Measurements from ENCODE around the gene KIF21B. TPM values are rescaled to one million over a fixed set of nuclear protein-coding genes. Genes with fewer than 3 reads are reported as not detected.
A peak's percentile ranks its signal among the peaks of the same experiment; 100 is the strongest.

The KIF21B gene
- total and polyA plus RNA-seq, 2 experiments from 2014 or later: 0.03 TPM; not detected in 1

GRCh38 chr1:200959411-200959921, 64.0 kb downstream of the KIF21B start:
- H3K4me2 ChIP-seq (ENCODE audit: unreplicated experiment): no peak overlapping the region
- peaks cover 18% of the 10 kb centered on the region for H3K27me3 ChIP-seq (replicated peaks; ENCODE audit: insufficient read depth)
- no peaks in the 10 kb centered on the region for H3K36me3 ChIP-seq (ENCODE audit: low read depth)
- no peak overlapping the region for H3K4me3 ChIP-seq
- H3F3A ChIP-seq (ENCODE audit: insufficient read depth): no peaks in the 10 kb centered on the region
- 66 to 70% methylated on average over 15 of the region's 15 CpGs for WGBS, 2 experiments (ENCODE audit: low coverage in 1 of 2, low lambda C conversion rate in 2 of 2, missing lambda C conversion rate in 2 of 2)
- no peaks in the 10 kb centered on the region for H3K9me3 ChIP-seq (ENCODE audit: low read depth)
- H2AFZ ChIP-seq: no peak overlapping the region
- no peaks in the 10 kb centered on the region for H3K4me1 ChIP-seq (ENCODE audit: insufficient read depth)
- DNase-seq: no peak
- in situ Hi-C loops (cut with MboI): no loop called here
- H3K9me2 ChIP-seq (ENCODE audit: insufficient read depth): no peaks in the 10 kb centered on the region
- H3K79me2 ChIP-seq (ENCODE audit: insufficient read depth): no peaks in the 10 kb centered on the region
- H4K20me1 ChIP-seq (ENCODE audit: insufficient read depth): no peaks in the 10 kb centered on the region
- no peak overlapping the region for H3K27ac ChIP-seq
- H3K9ac ChIP-seq: no peak overlapping the region
- TF ChIP-seq EZH2phosphoT487 (IDR thresholded peaks at IDR 0.05; ENCODE audit: insufficient read depth, low read depth) (no peak), EZH2 (IDR thresholded peaks at IDR 0.05; ENCODE audit: insufficient read depth, poor library complexity, severe bottlenecking) (no peak)

- H3K4me1 ChIP-seq (ENCODE audit: insufficient read depth): no peaks in the 10 kb centered on the region
- TF ChIP-seq EZH2 (IDR thresholded peaks at IDR 0.05; ENCODE audit: insufficient read depth, poor library complexity, severe bottlenecking) (no peak), EZH2phosphoT487 (IDR thresholded peaks at IDR 0.05; ENCODE audit: insufficient read depth, low read depth) (no peak)
- no peaks in the 10 kb centered on the region for H3K9me2 ChIP-seq (ENCODE audit: insufficient read depth)
- H3K9me3 ChIP-seq (ENCODE audit: low read depth): no peaks in the 10 kb centered on the region
- no peaks in the 10 kb centered on the region for H3F3A ChIP-seq (ENCODE audit: insufficient read depth)
- WGBS, 2 experiments (ENCODE audit: low coverage in 1 of 2, low lambda C conversion rate in 2 of 2, missing lambda C conversion rate in 2 of 2): 70 to 72% methylated on average over 10 to 11 of the region's 11 CpGs
- no peak overlapping the region for H3K4me3 ChIP-seq
- no peaks in the 10 kb centered on the region for H4K20me1 ChIP-seq (ENCODE audit: insufficient read depth)
- H3K27me3 ChIP-seq (replicated peaks; ENCODE audit: insufficient read depth): peaks cover 13% of the 10 kb centered on the region
- H3K79me2 ChIP-seq (ENCODE audit: insufficient read depth): no peaks in the 10 kb centered on the region
- H2AFZ ChIP-seq: no peak overlapping the region
- in situ Hi-C loops (cut with MboI): no loop called here
- no peak for DNase-seq
- no peak overlapping the region for H3K4me2 ChIP-seq (ENCODE audit: unreplicated experiment)
- no peaks in the 10 kb centered on the region for H3K36me3 ChIP-seq (ENCODE audit: low read depth)
- no peak overlapping the region for H3K27ac ChIP-seq
- H3K9ac ChIP-seq: no peak overlapping the region
Observed at GRCh38 chr1:200958597-200958996, 64.9 kb downstream of the KIF21B start.

- Histone ChIP-seq H3K27ac (no peak overlapping the region), H4K20me1 (ENCODE audit: insufficient read depth) (no peaks in the 10 kb centered on the region), H3K36me3 (ENCODE audit: low read depth) (no peaks in the 10 kb centered on the region), H3F3A (ENCODE audit: insufficient read depth) (peaks cover 5% of the 10 kb centered on the region; the same call in 1 of the 2 replicates), H3K4me3 (no peak overlapping the region), H3K4me1 (ENCODE audit: insufficient read depth) (no peaks in the 10 kb centered on the region), H2AFZ (no peak overlapping the region), H3K4me2 (ENCODE audit: unreplicated experiment) (no peak overlapping the region), H3K9me3 (ENCODE audit: low read depth) (no peaks in the 10 kb centered on the region), H3K79me2 (ENCODE audit: insufficient read depth) (no peaks in the 10 kb centered on the region), H3K9ac (no peak overlapping the region), H3K27me3 (replicated peaks; ENCODE audit: insufficient read depth) (peaks cover 9% of the 10 kb centered on the region), H3K9me2 (ENCODE audit: insufficient read depth) (no peaks in the 10 kb centered on the region)
- WGBS, 2 experiments (ENCODE audit: low coverage in 1 of 2, low lambda C conversion rate in 2 of 2, missing lambda C conversion rate in 2 of 2): 61 to 63% methylated on average over 3 of the region's 3 CpGs
- no peak for DNase-seq
- in situ Hi-C loops (cut with MboI): no loop called here
- no peak for TF ChIP-seq EZH2 (IDR thresholded peaks at IDR 0.05; ENCODE audit: insufficient read depth, poor library complexity, severe bottlenecking)
- TF ChIP-seq EZH2phosphoT487 (IDR thresholded peaks at IDR 0.05; ENCODE audit: insufficient read depth, low read depth): no peak
Observed at GRCh38 chr1:200954434-200954833, 69.1 kb downstream of the KIF21B start.

GRCh38 chr1:200951016-200951415, 72.5 kb downstream of the KIF21B start:
- no peaks in the 10 kb centered on the region for H3K9me2 ChIP-seq (ENCODE audit: insufficient read depth)
- no peaks in the 10 kb centered on the region for H3K9me3 ChIP-seq (ENCODE audit: low read depth)
- H3K4me1 ChIP-seq (ENCODE audit: insufficient read depth): no peaks in the 10 kb centered on the region
- H3F3A ChIP-seq (ENCODE audit: insufficient read depth): peaks cover 5% of the 10 kb centered on the region; the same call in 1 of the 2 replicates
- no peaks in the 10 kb centered on the region for H3K79me2 ChIP-seq (ENCODE audit: insufficient read depth)
- no peak overlapping the region for H3K9ac ChIP-seq
- H4K20me1 ChIP-seq (ENCODE audit: insufficient read depth): no peaks in the 10 kb centered on the region
- peak; percentile 70 for DNase-seq
- no peak overlapping the region for H3K4me2 ChIP-seq (ENCODE audit: unreplicated experiment)
- in situ Hi-C loops (cut with MboI): no loop called here
- no peak overlapping the region for H3K27ac ChIP-seq
- H3K27me3 ChIP-seq (replicated peaks; ENCODE audit: insufficient read depth): peaks cover 5% of the 10 kb centered on the region
- H2AFZ ChIP-seq: no peak overlapping the region
- no peaks in the 10 kb centered on the region for H3K36me3 ChIP-seq (ENCODE audit: low read depth)
- WGBS, 2 experiments (ENCODE audit: low coverage in 1 of 2, low lambda C conversion rate in 2 of 2, missing lambda C conversion rate in 2 of 2): 51 to 58% methylated on average over 2 of the region's 2 CpGs
- TF ChIP-seq EZH2 (IDR thresholded peaks at IDR 0.05; ENCODE audit: insufficient read depth, poor library complexity, severe bottlenecking): no peak
- TF ChIP-seq EZH2phosphoT487 (IDR thresholded peaks at IDR 0.05; ENCODE audit: insufficient read depth, low read depth): no peak
- no peak overlapping the region for H3K4me3 ChIP-seq

Measured in GM23248 (cell line).